ENCODE data around the gene ZDHHC14. TPM values are rescaled to one million over a fixed set of nuclear protein-coding genes. Genes with fewer than 3 reads are reported as not detected.

ZDHHC14 gene
- total RNA-seq, 4 donors from 2014 or later = 7.3 to 14.4 (median 8.1) TPM

DNA sequence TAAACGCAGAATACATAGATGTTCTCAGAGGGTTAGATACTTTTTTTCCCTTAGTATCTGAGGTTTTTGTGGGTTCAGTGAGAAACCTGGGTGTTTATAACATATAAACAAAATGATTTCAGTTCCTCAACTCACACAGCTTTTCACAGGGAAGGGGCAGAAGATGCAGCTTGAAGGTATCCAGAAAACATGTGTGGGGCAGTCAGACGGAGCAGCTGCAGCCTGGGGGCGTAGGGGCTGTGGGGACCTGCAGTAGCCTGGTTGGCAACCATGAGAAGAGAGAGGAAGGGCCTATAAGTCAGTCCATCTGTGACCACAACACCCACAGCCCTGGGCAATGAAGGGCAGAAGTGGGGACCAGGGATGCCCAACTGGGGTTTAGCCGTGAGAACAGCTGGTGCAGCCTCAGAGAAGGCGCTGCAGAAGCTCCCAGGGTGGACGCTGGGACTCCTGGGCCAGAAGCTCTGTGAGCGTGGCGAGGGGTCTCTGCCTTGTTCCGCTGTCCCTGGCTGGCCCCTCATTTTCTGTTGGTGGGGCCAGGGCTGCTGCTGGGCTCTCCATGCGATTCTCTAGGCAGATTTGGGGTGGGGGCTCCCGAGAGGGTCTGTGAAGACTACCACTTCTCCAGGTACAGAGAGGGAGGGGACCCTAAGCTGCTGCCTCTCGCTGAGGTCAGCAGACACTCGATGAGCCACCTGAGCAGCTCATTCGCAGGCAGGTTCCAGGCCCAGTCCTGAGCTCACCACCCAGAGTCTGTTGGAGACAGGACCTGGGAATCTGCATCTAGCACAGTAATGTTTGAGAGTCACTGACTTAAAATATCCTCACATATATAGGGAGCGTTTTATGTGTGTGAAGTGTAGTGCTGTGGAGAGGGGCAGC lies 181.2 kb downstream of the ZDHHC14 start:
- TF ChIP-seq POLR2AphosphoS5 (IDR thresholded peaks at IDR 0.05) (no peak), EP300 (IDR thresholded peaks at IDR 0.05) (no peak), POLR2A (IDR thresholded peaks at IDR 0.05) (no peak)
- TF ChIP-seq, protein P1, sequence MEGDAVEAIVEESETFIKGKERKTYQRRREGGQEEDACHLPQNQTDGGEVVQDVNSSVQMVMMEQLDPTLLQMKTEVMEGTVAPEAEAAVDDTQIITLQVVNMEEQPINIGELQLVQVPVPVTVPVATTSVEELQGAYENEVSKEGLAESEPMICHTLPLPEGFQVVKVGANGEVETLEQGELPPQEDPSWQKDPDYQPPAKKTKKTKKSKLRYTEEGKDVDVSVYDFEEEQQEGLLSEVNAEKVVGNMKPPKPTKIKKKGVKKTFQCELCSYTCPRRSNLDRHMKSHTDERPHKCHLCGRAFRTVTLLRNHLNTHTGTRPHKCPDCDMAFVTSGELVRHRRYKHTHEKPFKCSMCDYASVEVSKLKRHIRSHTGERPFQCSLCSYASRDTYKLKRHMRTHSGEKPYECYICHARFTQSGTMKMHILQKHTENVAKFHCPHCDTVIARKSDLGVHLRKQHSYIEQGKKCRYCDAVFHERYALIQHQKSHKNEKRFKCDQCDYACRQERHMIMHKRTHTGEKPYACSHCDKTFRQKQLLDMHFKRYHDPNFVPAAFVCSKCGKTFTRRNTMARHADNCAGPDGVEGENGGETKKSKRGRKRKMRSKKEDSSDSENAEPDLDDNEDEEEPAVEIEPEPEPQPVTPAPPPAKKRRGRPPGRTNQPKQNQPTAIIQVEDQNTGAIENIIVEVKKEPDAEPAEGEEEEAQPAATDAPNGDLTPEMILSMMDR (IDR thresholded peaks at IDR 0.05) = no peak
- no peak overlapping the region for H3K27ac ChIP-seq
- H3K4me1 ChIP-seq = no peaks in the 10 kb centered on the region
- no peak overlapping the region for H3K4me3 ChIP-seq
- H3K9me3 ChIP-seq = no peaks in the 10 kb centered on the region
- H3K36me3 ChIP-seq = no peaks in the 10 kb centered on the region
- 88 to 89% methylated on average over 2 to 4 of the region's 15 CpGs for WGBS, 2 donors (ENCODE audit: low coverage in 1 of 2)
- no peaks in the 10 kb centered on the region for H3K27me3 ChIP-seq
- no peak for ATAC-seq

DNA sequence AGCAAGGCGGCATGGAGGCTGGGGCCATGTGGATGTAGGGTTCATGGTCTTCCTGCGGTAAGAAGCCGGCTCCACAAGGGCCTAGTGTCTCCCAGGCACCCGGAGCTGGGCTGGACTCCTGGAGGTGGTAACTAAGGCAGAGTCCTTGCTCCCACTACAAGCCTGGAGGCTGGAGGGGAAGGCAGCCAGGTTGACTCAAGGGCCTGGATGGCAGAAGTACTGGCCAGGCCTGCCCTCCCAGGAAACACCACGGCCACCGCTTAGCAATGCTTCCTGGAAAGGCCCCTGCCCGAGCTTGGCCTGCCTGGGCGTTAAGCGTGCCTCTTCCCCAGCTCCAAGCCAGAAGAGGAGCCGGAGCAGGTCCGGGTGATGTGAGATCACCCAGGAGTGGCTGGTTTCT lies 182.0 kb downstream of the ZDHHC14 start:
- Histone ChIP-seq H3K27ac (no peak overlapping the region), H3K9me3 (no peaks in the 10 kb centered on the region), H3K4me3 (no peak overlapping the region), H3K4me1 (no peaks in the 10 kb centered on the region), H3K36me3 (no peaks in the 10 kb centered on the region), H3K27me3 (no peaks in the 10 kb centered on the region)
- no peak for ATAC-seq
- TF ChIP-seq POLR2A (IDR thresholded peaks at IDR 0.05) = no peak
- no CpG with 5 or more reads among the region's 11 CpGs for WGBS, 2 donors (ENCODE audit: low coverage in 1 of 2)

DNA sequence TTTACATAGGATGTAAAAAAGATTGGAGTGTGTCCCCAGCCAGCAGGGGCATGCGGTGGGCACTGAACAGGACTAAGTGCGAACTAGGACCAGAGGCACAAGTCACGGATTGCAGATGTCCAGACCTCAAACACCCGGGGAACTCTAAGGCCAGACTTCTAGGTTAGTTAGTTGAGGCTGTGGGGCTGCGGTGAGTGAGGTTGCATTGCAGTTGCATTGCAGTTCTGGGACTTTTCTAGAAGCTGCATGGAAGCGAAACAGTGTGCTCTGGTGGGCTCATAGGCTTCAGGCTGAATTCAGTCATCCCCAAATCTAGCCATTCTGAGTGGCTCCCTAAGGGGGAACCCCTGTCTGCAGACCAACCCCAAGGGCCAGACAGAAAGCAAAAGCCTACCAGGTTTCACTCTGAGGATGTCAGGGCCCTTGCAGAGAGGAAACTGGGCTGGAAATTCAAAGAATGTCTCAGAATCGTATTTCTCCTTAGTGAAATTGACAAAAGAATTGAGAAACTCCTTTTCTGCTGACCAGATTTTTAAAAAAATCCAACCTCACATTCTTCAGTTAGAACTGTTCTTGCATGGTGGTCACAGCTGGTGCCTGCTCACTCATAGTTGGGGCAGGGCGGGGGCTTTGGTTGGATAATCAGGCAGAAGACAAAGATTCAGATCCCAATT lies 182.8 kb downstream of the ZDHHC14 start:
- Histone ChIP-seq H3K4me1 (no peaks in the 10 kb centered on the region), H3K4me3 (no peak overlapping the region), H3K27ac (no peak overlapping the region), H3K36me3 (no peaks in the 10 kb centered on the region), H3K27me3 (no peaks in the 10 kb centered on the region), H3K9me3 (no peaks in the 10 kb centered on the region)
- ATAC-seq = no peak
- TF ChIP-seq POLR2A (IDR thresholded peaks at IDR 0.05) (no peak), POLR2AphosphoS5 (IDR thresholded peaks at IDR 0.05) (no peak), EP300 (IDR thresholded peaks at IDR 0.05) (no peak)
- TF ChIP-seq, protein P1 (IDR thresholded peaks at IDR 0.05) = no peak
- WGBS, 2 donors (ENCODE audit: low coverage in 1 of 2) = 77 to 96% methylated on average over 3 to 5 of the region's 8 CpGs

DNA sequence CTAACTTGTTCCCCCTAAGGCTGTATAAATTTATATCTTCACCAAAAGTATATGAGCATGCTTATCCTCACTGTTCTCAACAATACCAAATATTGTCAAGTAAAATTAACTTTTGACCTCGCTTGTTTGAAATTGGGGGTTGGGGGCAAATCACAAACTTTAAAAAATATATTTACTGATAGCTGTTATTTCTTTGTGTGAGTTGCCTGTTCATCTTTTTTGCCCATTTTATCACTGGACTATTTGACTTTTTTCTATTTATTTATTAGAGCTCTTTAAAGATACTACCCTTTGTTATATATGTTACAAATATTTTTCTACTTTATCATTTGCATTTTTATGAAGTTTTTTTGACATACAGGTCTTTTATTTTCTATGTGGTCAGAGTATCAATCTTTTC lies 187.7 kb downstream of the ZDHHC14 start:
- Histone ChIP-seq H3K4me3 (no peak overlapping the region), H3K4me1 (no peaks in the 10 kb centered on the region), H3K9me3 (no peaks in the 10 kb centered on the region), H3K27ac (no peak overlapping the region), H3K36me3 (no peaks in the 10 kb centered on the region), H3K27me3 (no peaks in the 10 kb centered on the region)
- no peak for TF ChIP-seq POLR2A (IDR thresholded peaks at IDR 0.05)
- no peak for TF ChIP-seq POLR2AphosphoS5 (IDR thresholded peaks at IDR 0.05)
- TF ChIP-seq, protein P1 (IDR thresholded peaks at IDR 0.05) = no peak
- TF ChIP-seq EP300 (IDR thresholded peaks at IDR 0.05) = no peak
- 79 to 93% methylated on average over 1 of the region's 1 CpG for WGBS, 2 donors (ENCODE audit: low coverage in 1 of 2)
- ATAC-seq = no peak

DNA sequence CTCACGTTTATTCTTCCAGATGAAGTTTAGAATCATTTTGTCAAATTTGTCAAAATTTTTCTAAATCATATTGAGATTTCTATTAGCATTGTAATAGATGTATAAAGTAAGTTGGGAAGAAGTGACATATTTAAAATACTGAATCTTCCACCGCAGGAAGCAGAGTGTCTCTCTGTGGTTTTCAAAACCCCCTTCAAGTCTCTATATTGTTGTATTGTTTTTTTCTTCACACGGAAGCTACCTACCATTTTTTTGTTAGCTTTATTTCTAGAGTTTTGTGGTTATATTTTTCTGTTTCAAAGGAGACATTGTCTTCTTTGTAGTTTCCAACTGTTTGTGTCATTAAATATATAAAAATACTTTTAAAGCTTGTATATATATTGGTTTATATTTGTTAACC lies 188.6 kb downstream of the ZDHHC14 start:
- Histone ChIP-seq H3K4me3 (no peak overlapping the region), H3K27me3 (no peaks in the 10 kb centered on the region), H3K4me1 (no peaks in the 10 kb centered on the region), H3K27ac (no peak overlapping the region), H3K9me3 (no peaks in the 10 kb centered on the region), H3K36me3 (no peaks in the 10 kb centered on the region)
- TF ChIP-seq, protein P1 (IDR thresholded peaks at IDR 0.05) = no peak
- no peak for TF ChIP-seq POLR2AphosphoS5 (IDR thresholded peaks at IDR 0.05)
- TF ChIP-seq POLR2A (IDR thresholded peaks at IDR 0.05) = no peak
- no peak for TF ChIP-seq EP300 (IDR thresholded peaks at IDR 0.05)
- WGBS, 2 donors (ENCODE audit: low coverage in 1 of 2) = 71 to 83% methylated on average over 3 of the region's 3 CpGs
- ATAC-seq = no peak
